Measurements from ENCODE around the gene AMIGO1.

DNA sequence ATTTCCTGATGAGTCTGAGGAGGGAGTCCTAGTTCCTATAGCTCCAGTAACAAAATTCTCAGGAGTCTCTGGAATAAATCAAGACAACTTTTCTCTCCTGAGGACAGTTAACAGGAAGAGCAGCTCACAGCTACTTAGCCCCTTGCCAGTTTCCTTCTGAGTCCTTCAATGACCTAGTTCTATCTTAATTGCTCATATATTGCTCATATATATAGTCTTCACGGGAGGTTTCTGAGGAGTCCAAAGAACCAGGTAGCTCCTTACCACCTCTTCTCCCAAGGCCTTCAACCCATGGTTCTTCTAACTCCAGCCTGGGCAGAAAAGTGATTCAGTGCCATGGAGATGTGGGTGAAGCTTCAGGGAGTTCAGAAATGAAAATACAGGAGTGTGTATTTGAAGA, 4.6 kb downstream of the AMIGO1 start:
- TF ChIP-seq, protein P1, sequence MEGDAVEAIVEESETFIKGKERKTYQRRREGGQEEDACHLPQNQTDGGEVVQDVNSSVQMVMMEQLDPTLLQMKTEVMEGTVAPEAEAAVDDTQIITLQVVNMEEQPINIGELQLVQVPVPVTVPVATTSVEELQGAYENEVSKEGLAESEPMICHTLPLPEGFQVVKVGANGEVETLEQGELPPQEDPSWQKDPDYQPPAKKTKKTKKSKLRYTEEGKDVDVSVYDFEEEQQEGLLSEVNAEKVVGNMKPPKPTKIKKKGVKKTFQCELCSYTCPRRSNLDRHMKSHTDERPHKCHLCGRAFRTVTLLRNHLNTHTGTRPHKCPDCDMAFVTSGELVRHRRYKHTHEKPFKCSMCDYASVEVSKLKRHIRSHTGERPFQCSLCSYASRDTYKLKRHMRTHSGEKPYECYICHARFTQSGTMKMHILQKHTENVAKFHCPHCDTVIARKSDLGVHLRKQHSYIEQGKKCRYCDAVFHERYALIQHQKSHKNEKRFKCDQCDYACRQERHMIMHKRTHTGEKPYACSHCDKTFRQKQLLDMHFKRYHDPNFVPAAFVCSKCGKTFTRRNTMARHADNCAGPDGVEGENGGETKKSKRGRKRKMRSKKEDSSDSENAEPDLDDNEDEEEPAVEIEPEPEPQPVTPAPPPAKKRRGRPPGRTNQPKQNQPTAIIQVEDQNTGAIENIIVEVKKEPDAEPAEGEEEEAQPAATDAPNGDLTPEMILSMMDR (IDR thresholded peaks at IDR 0.05): no peak
- TF ChIP-seq POLR2A (IDR thresholded peaks at IDR 0.05): no peak

All from heart left ventricle (tissue), 13 donors.